ENCODE results near the gene GCA. TPM values are rescaled to one million over a fixed set of nuclear protein-coding genes. Genes with fewer than 3 reads are reported as not detected.
A peak's percentile ranks its signal among the peaks of the same experiment; 100 is the strongest.

Gene GCA
- total and polyA plus RNA-seq, 2 of the 13 experiments (the other 11 are each of a cell fraction or from before 2014, with no cell fraction given), result 42.0 to 48.3 TPM

- TF ChIP-seq NFAT5 (CRISPR knock-in tag; IDR thresholded peaks at IDR 0.05), result no peak
- TF ChIP-seq MAFK (conservative IDR thresholded peaks at IDR 0.05 in 1 of 2, IDR thresholded peaks at IDR 0.05 in 1 of 2; ENCODE audit: low read length in 2 of 2), result peak; percentile 84 to 89
- TF ChIP-seq NR2F6 (IDR thresholded peaks at IDR 0.05), result no peak
- no peak for TF ChIP-seq NR2F6 (CRISPR knock-in tag; IDR thresholded peaks at IDR 0.05)
- peak; percentile 79 for TF ChIP-seq MAFF (IDR thresholded peaks at IDR 0.05; ENCODE audit: low read depth, low read length)
- no peak for TF ChIP-seq TCF12 (IDR thresholded peaks at IDR 0.05)
- TF ChIP-seq TCF12 (CRISPR knock-in tag; IDR thresholded peaks at IDR 0.05), result no peak
Measured at GRCh38 chr2:162340822-162341221, 3.1 kb upstream of the GCA start (continued).

- DNase-seq (ENCODE audit: low spot score) (no peak), FAIRE-seq (no peak), ATAC-seq (no peak)
- whole genome bisulfite sequencing (ENCODE audit: low lambda C conversion rate), result 5% methylated on average over 3 of the region's 3 CpGs
- Histone ChIP-seq H3K4me1 (ENCODE audit: insufficient read depth, low read length) (peaks cover 22% of the 10 kb centered on the region), H3K4me3 (replicated peaks in 1 of 3; ENCODE audit: insufficient read depth in 1 of 3, low read depth in 2 of 3, low read length in 3 of 3) (no peak overlapping the region), H3K27ac (ENCODE audit: extremely low read length, insufficient read depth, low read length) (no peak overlapping the region), H3K27me3 (ENCODE audit: control insufficient read depth in 1 of 2, insufficient read depth in 2 of 2, low read length in 2 of 2) (no peaks in the 10 kb centered on the region; a peak in 1 of 5 replicates), H3K4me2 (ENCODE audit: low read depth, low read length) (peak overlapping the region; percentile 92; the same call in 1 of the 2 replicates), H3K9me3 (ENCODE audit: low read length) (no peaks in the 10 kb centered on the region), H3K9ac (ENCODE audit: insufficient read depth, low read depth, low read length) (no peak overlapping the region), H4K20me1 (ENCODE audit: insufficient read depth, low read length) (no peaks in the 10 kb centered on the region), H3K79me2 (ENCODE audit: insufficient read depth, low read length) (peaks cover 13% of the 10 kb centered on the region), H3K36me3 (replicated peaks in 1 of 2; ENCODE audit: control insufficient read depth in 1 of 2, insufficient read depth in 2 of 2, low read length in 2 of 2) (no peaks in the 10 kb centered on the region), H2AFZ (ENCODE audit: low read length) (peak overlapping the region; percentile 23)
- intact Hi-C loops (cut with micrococcal nuclease; ENCODE audit: unreplicated experiment) (loop anchor here (5.0 kb wide), 1 partner anchor 240 kb away; no protein-coding TSS in a partner anchor), in situ Hi-C loops (cut with HindIII; ENCODE audit: extremely low pct_ligation_motif_present, low pct_unique_long_range_greater_than_20kb) (no loop called here)
- no TSS peak for BruUV-seq (replicated peaks)
- ChIA-PET CTCF (ENCODE audit: low intra/inter-chr PET ratio, low total read pairs) (no interaction called here), POLR2A (interaction anchor here (2.3 kb wide), 1 partner anchor 24 kb away, joined by 20 read pairs; the partner anchor contains the start of gene IFIH1)
- TF ChIP-seq ZNF383 (CRISPR knock-in tag; IDR thresholded peaks at IDR 0.05; ENCODE audit: borderline replicate concordance), result no peak
- no peak for TF ChIP-seq ZNF263 (CRISPR knock-in tag; IDR thresholded peaks at IDR 0.05)
- no peak for TF ChIP-seq ZGPAT (CRISPR knock-in tag; IDR thresholded peaks at IDR 0.05)
- no peak for TF ChIP-seq SRF (IDR thresholded peaks at IDR 0.05; ENCODE audit: low read depth, low read length)
- no peak for TF ChIP-seq MYC (CRISPR knock-in tag; IDR thresholded peaks at IDR 0.05; ENCODE audit: borderline replicate concordance)
- no peak for TF ChIP-seq ZNF432 (CRISPR knock-in tag; IDR thresholded peaks at IDR 0.05; ENCODE audit: borderline replicate concordance)
- TF ChIP-seq SKI (IDR thresholded peaks at IDR 0.05; ENCODE audit: partially characterized antibody), result no peak
Measured at GRCh38 chr2:162342321-162342720, 1.6 kb upstream of the GCA start.
